DMS114 treated with DMSO at 0.1 percent for 48 hours (cell line): ENCODE results near the gene FERD3L.

Source experiments
- DNase-seq: peaks from one replicate; lab custom pipeline; 2025; ENCODE audit not compliant: unreplicated experiment; lab: John Stamatoyannopoulos, UW

Gene FERD3L

DNA sequence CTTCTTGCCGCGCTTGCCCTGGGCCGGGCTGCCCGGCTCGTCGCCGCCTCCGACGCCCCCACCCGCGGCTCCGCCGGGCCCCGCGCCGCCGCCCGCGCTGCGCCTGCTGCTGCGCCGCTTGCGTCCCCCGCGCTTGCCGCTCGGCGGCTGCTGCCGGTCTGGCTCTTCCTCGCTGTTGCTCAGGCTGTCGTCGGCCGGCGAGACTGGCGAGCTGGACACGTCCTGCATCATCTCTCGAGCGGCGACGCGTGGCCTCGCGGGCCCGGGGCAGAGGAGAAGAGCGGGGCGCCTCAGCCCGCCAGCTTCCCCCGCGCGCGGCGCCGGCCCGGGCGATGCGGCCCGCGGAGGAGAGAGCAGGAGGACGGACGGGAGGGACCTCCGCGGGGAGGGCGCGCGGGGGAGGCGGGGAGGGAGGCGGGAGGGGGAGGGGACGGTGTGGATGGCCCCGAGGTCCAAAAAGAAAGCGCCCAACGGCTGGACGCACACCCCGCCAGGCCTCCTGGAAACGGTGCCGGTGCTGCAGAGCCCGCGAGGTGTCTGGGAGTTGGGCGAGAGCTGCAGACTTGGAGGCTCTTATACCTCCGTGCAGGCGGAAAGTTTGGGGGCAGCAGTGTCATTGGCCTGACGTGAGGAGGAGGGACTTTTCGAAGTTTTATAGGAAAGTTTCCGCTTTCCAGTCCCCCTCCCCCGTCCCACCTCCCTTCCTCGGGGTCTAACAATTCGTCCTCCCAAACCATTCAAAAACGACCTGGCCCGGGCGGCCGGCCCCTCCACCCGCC lies 27.9 kb downstream of the FERD3L start, which contains the start of gene TWIST1:
TSS of gene TWIST1 (minus strand) at position 546 of the 779 bp plus-strand sequence. CDS start at position 231, 315 bp downstream.
- peak; percentile 33 for DNase-seq

DNA sequence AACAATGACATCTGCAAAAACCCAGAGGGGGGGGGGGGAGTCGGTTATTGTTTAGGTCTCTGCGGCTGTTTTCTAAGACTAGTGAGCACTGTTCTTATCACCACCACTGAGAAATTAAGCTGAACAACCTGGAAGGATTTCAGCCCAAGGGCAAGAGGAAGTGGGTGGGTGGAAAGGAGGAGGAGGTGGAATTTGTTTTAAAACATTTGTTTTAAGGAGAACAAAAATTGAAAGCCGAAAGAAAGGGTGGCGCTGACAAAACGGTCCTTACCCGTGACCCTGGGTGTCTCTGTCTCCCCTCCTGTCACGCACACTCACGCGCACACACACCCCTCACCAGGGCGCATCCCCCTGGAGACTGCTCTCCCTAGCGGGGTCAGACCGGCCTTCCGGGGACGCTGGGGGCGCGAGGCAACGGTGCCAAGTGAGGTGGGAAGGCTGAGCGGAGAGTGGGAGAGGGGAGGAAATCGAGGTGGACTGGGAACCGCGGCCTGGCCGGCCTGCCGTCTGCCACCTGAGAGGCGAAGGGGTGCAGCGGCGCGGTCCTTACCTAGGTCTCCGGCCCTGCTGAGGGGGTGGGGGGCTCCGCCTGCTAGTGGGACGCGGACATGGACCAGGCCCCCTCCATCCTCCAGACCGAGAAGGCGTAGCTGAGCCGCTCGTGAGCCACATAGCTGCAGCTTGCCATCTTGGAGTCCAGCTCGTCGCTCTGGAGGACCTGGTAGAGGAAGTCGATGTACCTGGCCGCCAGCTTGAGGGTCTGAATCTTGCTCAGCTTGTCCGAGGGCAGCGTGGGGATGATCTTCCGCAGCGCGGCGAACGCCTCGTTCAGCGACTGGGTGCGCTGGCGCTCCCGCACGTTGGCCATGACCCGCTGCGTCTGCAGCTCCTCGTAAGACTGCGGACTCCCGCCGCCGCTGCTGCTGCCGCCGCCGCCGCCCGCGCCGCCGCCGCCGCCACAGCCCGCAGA lies 28.8 kb downstream of the FERD3L start:
- DNase-seq = no peak

DNA sequence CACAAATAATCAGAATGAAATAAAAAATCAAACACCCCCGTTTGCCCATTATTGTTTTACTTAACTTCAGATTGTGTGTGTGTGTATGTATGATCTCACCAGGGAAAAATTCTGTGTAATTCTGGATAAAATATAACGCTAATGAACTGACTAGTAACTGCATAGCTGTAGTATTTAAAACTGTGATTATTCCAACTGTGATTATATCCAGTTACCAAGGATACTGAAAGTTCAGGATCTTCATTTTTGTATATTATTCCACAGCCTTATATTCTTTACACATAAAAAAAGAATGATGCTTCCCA lies 30.7 kb downstream of the FERD3L start:
- DNase-seq = no peak

DNA sequence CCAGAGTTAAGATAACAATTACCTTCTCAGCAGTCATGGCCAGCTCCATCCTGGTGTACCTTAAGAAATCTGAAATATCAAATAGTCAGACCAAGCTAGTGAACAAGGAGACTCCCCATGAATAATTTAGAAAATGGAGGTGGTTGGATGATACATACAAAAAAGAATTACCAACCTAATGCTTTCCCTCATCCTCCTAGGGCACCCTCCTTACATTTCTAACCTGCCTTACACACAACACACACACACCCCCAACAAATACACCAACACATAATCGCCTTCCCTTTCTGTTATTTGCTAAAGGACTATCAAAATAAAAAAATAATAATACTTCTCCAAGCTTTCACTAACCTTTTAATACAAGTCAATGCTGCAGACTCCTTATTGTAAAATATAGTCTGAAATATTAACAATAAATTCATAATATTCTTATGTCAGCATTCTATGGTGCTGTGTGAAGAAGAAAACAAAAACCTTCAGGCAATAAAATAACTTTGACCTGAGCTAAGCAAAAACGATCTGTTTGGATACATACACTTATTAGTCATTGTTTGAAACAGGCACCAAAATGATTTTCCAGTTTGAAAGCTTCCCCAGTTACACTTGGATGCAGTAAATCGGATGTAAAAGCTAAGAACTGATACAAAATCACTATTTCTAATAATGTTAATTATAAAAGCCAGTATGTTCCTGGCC lies 31.2 kb downstream of the FERD3L start:
- no peak for DNase-seq

DNA sequence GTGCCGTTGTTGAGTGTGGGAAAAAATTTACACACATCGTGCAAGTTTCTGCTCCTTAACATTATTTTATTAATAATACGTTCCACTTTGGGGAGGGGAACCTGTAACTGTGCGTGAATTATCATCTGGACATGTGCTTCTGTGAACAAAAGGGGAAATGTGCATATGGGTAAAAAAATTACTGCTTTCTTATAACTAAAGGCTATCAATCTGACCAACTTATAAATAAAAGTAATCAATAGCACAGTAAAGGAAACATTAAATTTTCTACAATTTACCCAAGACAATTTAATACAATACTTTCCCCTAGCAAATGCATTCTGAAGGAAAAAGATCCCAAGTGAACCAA lies 32.2 kb downstream of the FERD3L start:
- DNase-seq = no peak

DNA sequence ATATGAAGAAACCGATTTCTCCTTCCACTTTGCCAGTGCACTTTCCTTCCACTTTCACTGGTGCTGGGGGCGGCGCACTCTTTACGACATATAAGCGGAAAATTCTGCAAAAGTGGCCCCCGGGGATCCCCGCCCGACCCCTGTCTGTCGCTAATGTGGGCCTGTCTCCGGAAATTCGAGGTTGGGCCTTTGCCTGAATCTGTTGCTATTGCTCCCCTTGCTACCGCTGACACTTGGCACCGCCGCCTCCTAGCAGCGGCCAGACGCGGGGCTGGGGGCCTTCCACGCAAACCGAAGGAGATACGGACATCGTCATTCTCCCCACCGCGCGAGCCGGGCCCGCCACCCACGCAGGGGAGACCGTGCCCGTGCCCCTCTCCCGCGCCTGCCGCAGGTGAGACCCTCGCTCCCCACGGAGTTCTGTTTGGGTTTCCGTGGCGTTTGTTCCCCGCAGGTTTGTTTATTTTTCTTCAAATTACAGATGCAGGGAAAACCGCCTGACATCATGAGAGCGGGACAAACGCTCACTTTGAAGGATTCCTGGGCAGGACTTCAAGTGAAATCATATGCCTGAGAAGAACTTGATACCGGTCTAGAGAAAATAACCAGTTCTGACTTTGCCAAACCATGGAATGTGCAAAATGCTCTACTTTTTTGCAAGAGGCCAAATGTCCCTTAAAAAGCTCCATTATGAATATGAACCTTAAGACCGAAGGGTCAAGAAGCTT lies 32.8 kb downstream of the FERD3L start:
- no peak for DNase-seq

DNA sequence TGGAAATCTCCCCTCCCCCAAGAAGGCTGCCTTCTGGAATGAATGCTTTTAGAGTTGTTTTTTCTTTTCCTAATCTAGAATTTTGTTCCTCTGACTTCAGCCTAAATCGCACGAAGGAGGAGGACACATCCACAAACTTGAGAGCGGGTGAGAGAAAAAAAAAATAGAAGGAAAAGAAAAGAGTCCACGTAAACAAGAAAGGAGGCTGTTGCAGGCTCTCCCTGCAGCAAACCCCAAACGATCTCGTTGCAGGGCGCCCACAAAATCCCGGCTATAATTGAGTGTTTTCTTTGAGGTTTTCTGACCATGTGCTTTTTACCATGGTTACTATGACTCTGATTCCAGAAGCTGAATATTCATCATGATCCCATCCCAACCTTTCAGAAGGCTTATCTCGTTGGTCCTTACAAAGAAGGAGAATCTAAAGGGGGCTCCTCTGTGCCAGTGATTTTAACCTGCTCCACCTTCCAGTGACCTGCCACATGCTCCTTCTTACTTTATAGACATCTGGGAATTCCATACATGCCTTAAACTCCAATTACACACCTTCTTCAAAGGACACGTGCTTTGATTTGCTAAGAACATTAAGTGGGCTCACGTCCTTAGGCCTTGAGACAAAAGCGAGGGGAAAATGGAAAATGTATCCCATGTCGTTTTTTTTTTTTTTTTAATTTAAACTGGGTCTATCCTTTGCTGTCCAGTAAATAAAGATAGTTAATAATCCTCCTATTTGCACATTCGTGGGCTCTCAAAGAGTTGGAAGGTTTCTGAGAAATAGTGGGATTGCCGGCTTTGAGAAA lies 33.5 kb downstream of the FERD3L start:
- DNase-seq = no peak

DNA sequence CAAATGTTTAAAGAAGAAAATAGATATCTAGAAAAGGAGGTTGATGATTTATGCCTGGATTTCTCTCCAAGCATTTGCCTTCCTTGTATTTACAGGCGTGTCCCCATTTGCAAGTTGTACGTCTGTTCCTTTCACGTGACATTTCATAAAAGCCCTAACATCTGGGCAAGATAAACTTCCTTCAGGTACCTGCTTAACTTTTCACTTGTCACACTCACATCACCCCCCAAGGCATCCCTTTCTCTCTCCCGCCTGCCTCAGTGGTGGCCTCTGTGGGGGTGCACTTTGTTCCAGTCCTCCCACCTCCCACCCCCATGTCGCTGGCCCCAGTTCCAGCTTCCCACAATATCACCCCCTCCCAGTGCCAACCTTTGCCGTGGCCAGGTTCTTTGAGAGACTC lies 34.4 kb downstream of the FERD3L start:
- DNase-seq = peak; percentile 59

DNA sequence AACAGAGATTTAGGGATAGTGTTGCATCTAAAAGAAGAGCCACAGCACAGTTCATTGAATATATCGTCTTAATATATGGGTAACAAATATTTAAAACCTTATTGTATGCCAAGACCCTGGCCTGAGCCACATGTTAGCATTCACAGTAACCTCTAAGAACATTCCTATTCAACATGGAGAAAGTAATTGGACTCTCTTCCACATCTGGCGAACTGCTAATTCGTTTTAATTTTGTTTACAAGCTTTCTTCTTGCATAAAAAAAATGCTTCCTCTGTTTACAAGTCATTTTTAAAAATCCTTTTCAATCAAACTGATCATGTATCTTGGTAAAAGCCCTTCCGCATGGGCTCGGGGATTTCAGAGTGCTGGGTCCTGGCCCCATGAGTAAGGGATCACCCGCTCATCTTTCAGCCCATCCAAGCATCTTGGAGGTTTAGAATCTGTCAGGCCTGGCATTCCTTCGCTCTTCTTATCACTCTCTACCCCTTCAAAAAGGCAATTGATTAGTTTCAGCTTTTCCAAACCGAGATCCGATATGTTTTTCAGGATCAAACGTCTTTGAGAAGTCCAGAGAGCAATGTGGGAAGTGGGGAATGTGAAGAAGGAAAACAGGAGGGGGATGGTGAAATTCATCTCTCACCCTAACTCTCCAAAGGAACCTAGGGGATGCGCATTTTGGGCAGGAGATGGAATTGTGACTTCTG lies 35.0 kb downstream of the FERD3L start:
- no peak for DNase-seq

DNA sequence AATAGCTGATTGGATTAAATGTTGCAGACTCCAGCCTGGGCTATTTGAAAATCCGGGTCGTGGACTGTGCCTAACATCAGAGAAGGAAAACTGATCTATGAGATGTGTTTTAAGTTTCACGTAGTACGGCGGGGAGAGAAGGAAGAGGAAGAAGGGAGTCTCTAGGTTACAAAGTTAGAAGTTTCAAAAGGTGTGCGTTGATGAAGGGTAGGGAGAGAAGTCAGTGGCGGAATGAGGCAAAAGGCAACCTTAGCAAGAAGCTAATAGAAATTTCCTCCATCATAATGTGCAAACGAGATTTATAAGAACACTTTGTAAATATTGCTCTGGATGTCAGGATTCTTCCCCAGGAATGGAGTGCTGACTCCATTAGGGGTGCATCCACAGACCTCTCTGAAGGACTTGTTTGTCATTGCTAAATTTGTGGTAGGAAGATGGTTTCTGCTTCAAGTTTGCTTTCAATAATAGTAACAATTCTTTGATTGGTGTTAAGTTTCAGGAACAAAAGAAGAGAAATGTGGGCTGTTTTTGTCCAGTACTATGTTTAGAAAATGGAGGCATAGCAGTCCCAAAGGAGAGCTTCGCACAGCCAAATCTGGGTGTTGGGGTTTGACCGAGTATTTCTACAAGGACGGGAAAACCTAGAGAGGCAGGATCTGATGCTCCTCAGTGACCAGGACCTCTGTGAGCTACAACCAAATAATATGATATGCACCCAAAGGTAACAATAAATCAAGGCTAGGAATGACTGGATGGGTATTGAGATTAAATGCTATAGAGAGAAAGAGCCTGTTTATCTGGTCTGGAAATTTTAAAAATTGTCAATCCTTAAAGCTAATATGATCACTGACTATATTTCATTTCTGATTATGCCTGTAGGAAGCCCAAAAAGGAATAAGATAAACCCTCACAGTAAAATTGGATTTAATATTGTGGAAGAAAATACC lies 35.9 kb downstream of the FERD3L start:
- DNase-seq = no peak

DNA sequence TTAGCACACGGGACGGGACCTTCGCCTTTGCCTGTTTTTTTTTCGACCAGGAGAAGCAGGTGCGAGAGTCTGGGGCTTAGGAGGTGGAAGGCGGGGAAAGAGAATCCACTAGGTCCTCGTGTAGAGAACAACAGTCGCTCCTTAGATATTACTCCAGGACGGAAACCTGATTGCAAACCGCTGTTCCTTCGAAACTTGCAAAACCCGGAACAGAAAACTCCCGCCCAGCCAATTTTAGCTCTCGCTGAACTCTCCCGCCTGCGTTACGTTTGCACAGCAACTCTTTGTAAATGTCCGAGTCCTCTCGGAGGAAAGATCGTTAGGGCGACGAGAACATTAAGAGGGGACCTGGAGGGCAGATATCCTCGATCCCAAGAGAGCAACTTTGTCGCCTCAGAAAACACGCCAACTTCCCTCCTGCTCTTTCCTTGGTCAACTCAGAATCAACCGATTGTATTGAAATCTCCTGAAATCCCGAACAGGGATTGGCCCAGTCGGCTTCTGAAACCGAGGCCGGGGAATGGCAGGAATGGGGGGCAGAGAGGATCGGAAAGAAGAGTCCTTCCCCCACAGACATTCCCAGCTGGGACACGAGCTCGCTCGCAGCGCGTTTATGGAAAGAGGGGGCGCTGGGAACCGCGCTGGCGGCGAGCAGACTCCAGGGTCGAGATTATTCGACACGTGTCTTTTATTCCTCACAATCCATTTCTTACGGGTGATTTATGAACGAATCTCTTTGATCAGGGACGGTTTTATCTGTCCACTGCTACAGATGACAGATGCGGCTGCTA lies 37.7 kb downstream of the FERD3L start:
- peak; percentile 52 for DNase-seq

DNA sequence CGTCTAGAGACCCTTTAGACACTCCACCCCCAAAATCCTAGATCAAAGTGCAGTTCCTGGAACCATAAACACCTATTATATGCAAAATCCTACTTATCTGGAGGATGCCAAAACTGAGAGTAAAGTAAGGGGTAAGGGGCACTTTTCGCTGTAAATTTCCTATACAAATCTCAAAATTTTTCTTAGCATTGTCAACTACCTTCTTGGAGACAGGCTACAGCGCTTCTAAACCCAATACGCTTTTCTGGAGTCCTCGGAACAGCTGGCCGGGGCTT lies 38.2 kb downstream of the FERD3L start:
- peak; percentile 52 for DNase-seq

DNA sequence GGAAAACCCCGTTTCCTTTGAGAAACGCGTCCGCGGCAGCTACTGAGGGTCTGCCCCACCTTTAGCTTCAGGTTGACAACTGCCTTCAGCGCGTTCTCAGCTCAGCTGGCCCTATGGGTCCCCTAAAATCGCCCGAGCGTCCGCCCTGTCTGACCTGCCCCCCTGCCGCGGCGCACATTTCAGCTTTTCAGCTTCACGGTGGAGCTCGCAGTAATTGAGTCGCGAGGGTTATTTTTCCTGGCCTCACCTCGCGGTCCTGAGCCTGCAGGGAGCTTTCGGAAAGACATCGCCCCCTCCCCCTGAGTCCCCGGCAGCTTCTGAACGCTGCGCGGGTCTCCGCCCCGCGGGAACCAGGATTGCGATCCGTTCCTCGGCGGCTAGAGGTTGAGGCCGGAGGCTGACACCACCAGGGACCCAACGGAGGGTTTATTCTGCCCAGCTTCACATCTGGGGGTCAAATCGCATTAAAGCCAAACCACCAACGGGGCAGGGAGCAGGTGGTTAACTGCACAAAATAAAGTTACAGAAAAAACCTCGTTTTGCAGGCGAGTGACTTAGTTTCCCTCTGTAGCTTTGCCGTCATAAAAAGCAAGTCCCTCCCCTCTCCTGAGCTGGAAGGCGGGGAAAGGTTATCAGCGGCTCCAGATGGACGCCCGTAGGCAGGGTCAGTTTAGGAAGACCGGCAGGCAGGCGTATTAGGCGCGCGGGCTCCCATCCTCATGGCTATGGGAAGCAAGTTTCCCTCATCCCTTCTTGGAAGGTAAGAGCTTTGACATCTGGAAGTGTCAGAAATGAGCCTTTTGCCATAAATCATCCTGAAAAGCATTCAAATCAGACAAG lies 38.8 kb downstream of the FERD3L start:
- no peak for DNase-seq

DNA sequence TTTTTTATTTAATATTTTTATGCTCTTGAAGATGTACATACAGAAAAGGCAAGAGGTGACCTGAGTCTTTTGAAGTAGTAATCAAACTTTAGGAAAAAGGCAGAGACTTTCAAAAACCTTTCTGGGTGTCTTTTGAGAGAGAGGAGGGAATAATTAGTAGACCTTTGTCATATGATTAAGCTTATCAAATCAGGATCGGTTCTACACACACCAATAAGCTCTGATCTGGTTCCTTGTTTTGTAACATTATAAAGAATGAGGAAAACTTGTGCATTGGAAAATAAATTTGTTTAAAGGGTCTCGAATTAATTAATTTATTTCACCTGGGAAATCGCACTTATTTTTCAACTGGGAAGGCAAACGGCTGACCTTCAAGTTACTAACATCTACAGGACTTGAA lies 39.7 kb downstream of the FERD3L start:
- no peak for DNase-seq

DNA sequence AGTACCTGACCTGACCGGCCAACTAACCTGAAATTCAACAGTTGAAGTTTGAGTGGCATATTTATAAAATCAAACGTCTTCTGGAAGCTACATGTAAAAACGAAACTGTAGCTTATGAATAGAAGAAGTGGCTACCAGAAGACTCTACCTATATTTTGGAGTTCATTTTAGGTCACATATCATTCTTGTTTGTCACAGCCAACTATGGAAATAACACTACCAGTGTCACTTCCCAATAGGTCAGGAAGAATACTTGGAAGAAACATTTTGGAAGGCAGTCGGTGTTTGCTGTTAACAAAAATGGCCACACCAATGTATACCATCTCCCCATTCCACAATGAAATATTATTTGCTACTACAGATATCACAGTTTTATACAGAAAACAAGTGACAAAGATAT lies 40.4 kb downstream of the FERD3L start:
- no peak for DNase-seq

DNA sequence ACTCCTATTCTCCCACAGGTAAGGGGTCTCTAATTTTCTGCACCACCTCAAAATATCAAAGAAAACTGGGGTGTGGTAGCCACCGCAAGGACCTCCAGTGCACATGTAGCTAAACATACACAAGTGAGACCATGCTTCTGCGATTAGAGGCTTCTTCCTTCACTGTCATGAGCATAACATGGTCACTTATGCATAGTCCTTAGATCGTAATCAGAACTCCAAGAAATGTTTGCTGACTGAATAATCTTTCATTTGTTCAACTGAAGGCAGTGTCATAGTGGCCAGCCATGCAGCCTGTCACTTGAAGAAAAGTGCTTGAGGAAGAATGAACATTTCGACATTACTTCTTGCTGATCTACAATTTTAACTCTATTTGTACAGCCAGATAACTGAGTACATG lies 42.3 kb downstream of the FERD3L start:
- DNase-seq = no peak

DNA sequence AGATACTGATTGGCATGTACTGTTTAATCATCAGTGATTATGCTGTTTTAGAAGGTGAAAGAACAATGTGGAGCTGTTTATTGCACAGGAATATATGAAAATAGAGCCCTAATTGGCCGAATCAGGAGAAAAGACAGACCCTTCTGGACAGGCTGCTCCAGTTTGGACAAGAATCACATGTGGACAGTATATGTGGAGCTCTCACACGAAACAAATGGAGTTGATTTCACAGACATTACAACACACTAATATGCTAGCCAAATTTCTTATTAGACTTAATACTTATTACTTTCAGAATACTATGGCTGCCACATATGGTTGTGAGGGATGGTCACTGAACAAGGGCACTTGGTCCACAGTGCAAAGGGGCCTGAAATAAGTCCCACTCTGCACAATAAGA lies 43.3 kb downstream of the FERD3L start:
- DNase-seq = no peak
